GM12875 (cell line): Measurements from ENCODE around the gene METTL15.

Experiments
- H3K4me3 ChIP-seq: one replicate; pipeline ENCODE4 v1.5.1; 2011; ENCODE audit warnings: low read depth, low read length, control low read depth
- TF ChIP-seq, protein P1 (sequence below): IDR thresholded peaks from 2 replicates; pipeline ENCODE4 v1.5.1; 2011; ENCODE audit warnings: low read depth, mild to moderate bottlenecking, control low read depth, inconsistent platforms, low read length, moderate library complexity, borderline replicate concordance; ENCODE audit not compliant: insufficient read depth

The METTL15 gene

DNA sequence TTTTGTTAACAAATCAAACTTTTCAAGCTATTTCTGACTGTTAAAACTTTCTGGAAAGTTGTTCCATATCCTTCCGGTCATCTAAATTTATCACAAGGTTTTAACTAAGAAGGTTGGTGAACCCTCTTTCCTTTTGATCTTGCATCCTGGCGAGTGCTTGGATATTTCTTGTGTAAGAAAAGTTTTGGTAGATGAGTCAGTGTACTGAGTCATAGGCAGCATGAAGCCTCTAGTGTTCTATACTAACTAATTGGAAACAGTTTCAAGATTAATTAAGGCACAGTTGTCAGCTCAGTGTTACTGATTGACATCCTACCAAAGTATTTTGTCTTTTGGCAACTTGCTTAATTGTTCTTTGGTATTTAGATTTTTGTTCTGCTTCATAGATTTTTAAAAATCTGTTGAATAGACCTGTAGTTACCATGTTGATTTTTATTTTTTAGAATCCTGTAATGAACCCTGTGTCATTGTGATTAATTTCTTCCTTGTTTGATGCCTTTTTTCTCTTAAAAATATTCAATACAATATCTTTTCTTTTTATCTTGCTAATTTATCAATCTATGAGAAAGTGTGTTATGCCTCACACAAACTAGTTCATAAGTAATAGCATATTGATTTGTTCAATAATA is 38.0 kb downstream of the METTL15 start:
- H3K4me3 ChIP-seq: no peak overlapping the region
- TF ChIP-seq, protein P1, sequence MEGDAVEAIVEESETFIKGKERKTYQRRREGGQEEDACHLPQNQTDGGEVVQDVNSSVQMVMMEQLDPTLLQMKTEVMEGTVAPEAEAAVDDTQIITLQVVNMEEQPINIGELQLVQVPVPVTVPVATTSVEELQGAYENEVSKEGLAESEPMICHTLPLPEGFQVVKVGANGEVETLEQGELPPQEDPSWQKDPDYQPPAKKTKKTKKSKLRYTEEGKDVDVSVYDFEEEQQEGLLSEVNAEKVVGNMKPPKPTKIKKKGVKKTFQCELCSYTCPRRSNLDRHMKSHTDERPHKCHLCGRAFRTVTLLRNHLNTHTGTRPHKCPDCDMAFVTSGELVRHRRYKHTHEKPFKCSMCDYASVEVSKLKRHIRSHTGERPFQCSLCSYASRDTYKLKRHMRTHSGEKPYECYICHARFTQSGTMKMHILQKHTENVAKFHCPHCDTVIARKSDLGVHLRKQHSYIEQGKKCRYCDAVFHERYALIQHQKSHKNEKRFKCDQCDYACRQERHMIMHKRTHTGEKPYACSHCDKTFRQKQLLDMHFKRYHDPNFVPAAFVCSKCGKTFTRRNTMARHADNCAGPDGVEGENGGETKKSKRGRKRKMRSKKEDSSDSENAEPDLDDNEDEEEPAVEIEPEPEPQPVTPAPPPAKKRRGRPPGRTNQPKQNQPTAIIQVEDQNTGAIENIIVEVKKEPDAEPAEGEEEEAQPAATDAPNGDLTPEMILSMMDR: no peak

- TF ChIP-seq, protein P1: no peak
- H3K4me3 ChIP-seq: no peak overlapping the region
Observed at GRCh38 chr11:28152743-28153142, 44.6 kb downstream of the METTL15 start.

GRCh38 chr11:28153586-28153985 is 45.4 kb downstream of the METTL15 start:
- no peak overlapping the region for H3K4me3 ChIP-seq
- TF ChIP-seq, protein P1: no peak

DNA sequence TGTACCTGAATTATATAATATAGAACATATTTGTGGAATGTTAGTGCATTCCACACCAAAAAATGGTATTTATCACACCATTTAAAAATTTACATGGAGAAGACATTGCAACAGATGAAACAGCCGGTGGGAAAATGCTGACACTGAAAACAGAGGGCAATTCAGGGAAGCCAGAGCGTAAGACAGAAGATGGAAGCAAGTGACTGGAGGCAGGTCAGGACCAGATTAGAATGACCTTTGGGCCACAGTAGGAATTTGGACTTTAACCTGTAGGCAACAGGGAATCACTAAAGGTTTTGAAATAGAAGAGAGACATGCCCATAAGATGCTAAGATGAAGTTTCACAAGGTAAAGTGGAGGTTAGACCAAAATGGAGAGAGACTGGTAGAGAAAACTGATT is 60.5 kb downstream of the METTL15 start:
- TF ChIP-seq, protein P1: no peak
- no peak overlapping the region for H3K4me3 ChIP-seq

GRCh38 chr11:28169816-28170215 is 61.6 kb downstream of the METTL15 start:
- TF ChIP-seq, protein P1: no peak
- no peak overlapping the region for H3K4me3 ChIP-seq

- TF ChIP-seq, protein P1: no peak
Observed at GRCh38 chr11:28170759-28171158, 62.6 kb downstream of the METTL15 start.

DNA sequence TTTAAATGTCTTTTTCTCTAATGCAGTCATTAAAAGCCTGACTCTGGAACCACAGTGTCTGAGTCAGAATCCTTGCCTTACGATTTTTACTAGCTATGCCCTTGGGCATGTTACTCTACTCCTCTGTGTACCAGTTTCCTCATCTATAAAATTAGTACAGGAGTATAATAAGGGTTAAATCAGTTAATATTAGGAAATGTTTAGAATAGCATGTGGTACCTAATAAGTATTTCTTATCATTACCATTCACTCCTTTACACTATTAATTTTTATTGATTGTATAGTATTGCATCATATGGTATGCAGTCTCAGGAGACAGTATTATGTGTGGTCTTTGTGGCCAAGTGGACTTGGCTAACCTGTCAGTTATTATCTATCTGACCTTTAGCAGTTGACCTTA is 68.2 kb downstream of the METTL15 start:
- TF ChIP-seq, protein P1: no peak

More at GRCh38 chr11:28170759-28171158, 62.6 kb downstream of the METTL15 start:
- H3K4me3 ChIP-seq: no peak overlapping the region

More for the DNA sequence above, 68.2 kb downstream of the METTL15 start:
- H3K4me3 ChIP-seq: no peak overlapping the region
